ENCODE data around the gene HOXC9. TPM values are rescaled to one million over a fixed set of nuclear protein-coding genes. Genes with fewer than 3 reads are reported as not detected.

HOXC9 gene
- total and polyA plus RNA-seq, 9 of the 15 experiments (the other 6 are each of a cell fraction or from before 2014, with no cell fraction given): 1.1 to 10.5 (median 9.3) TPM

DNA sequence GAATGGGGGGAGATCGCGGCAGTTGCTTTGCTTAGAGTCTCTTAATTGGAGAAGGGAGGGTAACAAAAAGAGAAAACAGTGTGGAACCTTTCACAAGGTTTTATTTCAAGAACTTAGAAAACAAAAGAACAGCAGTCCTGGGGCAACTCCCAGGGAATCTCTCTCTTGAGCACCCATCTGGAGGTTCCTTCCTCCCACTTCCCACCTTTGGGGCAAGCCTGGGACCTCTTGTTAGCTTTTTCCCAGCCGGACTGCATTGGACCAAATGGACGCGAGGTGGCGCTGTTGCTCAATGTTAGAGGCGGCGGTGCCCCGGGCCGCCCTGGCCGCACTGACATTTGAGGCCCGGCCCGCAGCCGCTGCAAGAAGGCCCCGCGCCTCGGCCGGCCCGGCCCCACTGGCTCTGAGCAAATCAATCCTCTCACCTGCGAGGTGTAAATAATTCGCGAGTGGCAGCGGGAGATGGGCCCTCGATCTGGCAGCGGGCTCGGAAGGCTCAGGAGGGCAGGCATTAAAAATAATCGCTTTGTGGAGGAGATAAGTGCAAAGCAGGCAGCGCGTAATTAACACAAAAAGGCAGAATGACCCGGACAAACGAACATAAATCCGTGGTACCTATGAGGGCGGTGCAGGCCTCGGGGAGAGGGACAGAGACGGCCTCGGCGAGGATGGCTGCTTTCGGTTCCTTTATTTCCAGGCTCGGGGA is 6.0 kb downstream of the HOXC9 start (continued):
- no peak for TF ChIP-seq ZMIZ1 (IDR thresholded peaks at IDR 0.05; ENCODE audit: low read depth in 2 of 2, low read length in 2 of 2)
- TF ChIP-seq GTF2A2 (tag; IDR thresholded peaks at IDR 0.05): no peak
- 0 out of 2 replicates have a peak, but pooled peaks have one; percentile 37 for TF ChIP-seq MYNN (IDR thresholded peaks at IDR 0.05)
- TF ChIP-seq MYNN (CRISPR knock-in tag; IDR thresholded peaks at IDR 0.05): no peak
- no peak for TF ChIP-seq SP2 (IDR thresholded peaks at IDR 0.05; ENCODE audit: extremely low read depth, low read depth, low read length, poor library complexity, severe bottlenecking)
- TF ChIP-seq ETV5 (CRISPR knock-in tag; IDR thresholded peaks at IDR 0.05; ENCODE audit: low read depth): no peak
- TF ChIP-seq TCF3 (CRISPR knock-in tag; IDR thresholded peaks at IDR 0.05): no peak
- TF ChIP-seq ASH1L (IDR thresholded peaks at IDR 0.05; ENCODE audit: borderline replicate concordance, low read depth, partially characterized antibody): no peak
- TF ChIP-seq XRCC3 (IDR thresholded peaks at IDR 0.05): no peak
- TF ChIP-seq ZBTB1 (CRISPR knock-in tag; IDR thresholded peaks at IDR 0.05; ENCODE audit: borderline replicate concordance, low read depth): no peak
- peak; percentile 67 for TF ChIP-seq L3MBTL2 (IDR thresholded peaks at IDR 0.05)
- no peak for TF ChIP-seq PTTG1 (tag; IDR thresholded peaks at IDR 0.05; ENCODE audit: low read depth)
- TF ChIP-seq IRF2 (CRISPR knock-in tag; IDR thresholded peaks at IDR 0.05): no peak
- no peak for TF ChIP-seq HNRNPH1 (optimal IDR thresholded peaks at IDR 0.05; ENCODE audit: low read depth, low read length)
- TF ChIP-seq YY1 (IDR thresholded peaks at IDR 0.05; ENCODE audit: borderline replicate concordance in 1 of 3, control insufficient read depth in 1 of 3, extremely low read depth in 1 of 3, insufficient read depth in 3 of 3, insufficient read length in 1 of 3, insufficient replicate concordance in 2 of 3, low read depth in 1 of 3, low read length in 2 of 3): peak in 1 of 3 experiments; percentile 15
- TF ChIP-seq, protein P1, sequence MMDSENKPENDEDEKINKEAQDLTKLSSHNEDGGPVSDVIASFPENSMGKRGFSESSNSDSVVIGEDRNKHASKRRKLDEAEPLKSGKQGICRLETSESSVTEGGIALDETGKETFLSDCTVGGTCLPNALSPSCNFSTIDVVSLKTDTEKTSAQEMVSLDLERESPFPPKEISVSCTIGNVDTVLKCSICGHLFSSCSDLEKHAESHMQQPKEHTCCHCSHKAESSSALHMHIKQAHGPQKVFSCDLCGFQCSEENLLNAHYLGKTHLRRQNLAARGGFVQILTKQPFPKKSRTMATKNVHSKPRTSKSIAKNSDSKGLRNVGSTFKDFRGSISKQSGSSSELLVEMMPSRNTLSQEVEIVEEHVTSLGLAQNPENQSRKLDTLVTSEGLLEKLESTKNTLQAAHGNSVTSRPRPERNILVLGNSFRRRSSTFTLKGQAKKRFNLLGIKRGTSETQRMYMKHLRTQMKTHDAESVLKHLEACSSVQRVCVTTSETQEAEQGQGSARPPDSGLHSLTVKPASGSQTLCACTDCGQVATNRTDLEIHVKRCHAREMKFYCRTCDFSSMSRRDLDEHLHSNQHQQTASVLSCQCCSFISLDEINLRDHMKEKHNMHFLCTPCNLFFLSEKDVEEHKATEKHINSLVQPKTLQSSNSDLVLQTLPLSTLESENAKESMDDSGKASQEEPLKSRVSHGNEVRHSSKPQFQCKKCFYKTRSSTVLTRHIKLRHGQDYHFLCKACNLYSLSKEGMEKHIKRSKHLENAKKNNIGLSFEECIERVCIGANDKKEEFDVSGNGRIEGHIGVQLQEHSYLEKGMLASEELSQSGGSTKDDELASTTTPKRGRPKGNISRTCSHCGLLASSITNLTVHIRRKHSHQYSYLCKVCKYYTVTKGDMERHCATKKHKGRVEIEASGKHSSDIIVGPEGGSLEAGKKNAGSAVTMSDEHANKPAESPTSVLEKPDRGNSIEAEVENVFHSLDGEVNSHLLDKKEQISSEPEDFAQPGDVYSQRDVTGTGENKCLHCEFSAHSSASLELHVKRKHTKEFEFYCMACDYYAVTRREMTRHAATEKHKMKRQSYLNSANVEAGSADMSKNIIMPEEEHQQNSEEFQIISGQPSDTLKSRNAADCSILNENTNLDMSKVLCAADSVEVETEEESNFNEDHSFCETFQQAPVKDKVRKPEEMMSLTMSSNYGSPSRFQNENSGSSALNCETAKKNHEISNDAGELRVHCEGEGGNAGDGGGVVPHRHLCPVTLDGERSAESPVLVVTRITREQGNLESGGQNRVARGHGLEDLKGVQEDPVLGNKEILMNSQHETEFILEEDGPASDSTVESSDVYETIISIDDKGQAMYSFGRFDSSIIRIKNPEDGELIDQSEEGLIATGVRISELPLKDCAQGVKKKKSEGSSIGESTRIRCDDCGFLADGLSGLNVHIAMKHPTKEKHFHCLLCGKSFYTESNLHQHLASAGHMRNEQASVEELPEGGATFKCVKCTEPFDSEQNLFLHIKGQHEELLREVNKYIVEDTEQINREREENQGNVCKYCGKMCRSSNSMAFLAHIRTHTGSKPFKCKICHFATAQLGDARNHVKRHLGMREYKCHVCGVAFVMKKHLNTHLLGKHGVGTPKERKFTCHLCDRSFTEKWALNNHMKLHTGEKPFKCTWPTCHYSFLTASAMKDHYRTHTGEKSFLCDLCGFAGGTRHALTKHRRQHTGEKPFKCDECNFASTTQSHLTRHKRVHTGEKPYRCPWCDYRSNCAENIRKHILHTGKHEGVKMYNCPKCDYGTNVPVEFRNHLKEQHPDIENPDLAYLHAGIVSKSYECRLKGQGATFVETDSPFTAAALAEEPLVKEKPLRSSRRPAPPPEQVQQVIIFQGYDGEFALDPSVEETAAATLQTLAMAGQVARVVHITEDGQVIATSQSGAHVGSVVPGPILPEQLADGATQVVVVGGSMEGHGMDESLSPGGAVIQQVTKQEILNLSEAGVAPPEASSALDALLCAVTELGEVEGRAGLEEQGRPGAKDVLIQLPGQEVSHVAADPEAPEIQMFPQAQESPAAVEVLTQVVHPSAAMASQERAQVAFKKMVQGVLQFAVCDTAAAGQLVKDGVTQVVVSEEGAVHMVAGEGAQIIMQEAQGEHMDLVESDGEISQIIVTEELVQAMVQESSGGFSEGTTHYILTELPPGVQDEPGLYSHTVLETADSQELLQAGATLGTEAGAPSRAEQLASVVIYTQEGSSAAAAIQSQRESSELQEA (IDR thresholded peaks at IDR 0.05; ENCODE audit: low read depth): no peak
